Measurements from ENCODE around the gene SAG. TPM values are rescaled to one million over a fixed set of nuclear protein-coding genes. Genes with fewer than 3 reads are reported as not detected.

Gene SAG
- total RNA-seq, 2 donors from 2014 or later = 0.45 TPM; not detected in 1

DNA sequence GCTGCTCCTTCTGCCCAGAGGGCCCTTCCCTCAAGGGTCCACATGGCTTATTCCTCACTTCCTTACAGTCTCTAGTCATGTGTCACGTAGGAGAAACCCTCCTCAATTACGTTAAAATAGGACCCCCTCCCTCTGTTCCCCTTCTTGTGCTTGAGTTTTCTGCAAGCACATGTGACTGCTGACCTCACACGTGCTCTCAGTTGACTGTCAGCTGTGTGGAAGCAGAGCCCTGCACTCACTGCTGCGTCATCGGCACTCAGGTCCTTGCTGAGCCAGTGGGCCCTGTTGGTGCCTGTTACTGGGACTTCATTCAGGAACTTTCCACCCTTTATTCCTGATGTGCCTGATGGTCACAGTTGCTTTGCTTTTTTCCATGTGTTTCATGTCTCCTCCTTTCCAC lies 45.1 kb upstream of the SAG start:
- H3K27ac ChIP-seq = no peak overlapping the region
- WGBS = 97% methylated on average over 5 of the region's 5 CpGs
- H3K27me3 ChIP-seq (replicated peaks; ENCODE audit: insufficient read depth) = no peaks in the 10 kb centered on the region
- intact Hi-C loops (cut with DNase I) = no loop called here
- H3K4me1 ChIP-seq (replicated peaks) = no peaks in the 10 kb centered on the region
- H3K9me3 ChIP-seq = no peaks in the 10 kb centered on the region
- H3K4me3 ChIP-seq = no peak overlapping the region
- no peak for DNase-seq (ENCODE audit: low spot score)
- peaks cover 3 to 10% of the 10 kb centered on the region in 2 donors for H3K36me3 ChIP-seq
- TF ChIP-seq POLR2AphosphoS5 (IDR thresholded peaks at IDR 0.05) = no peak
- no peak for TF ChIP-seq POLR2A (IDR thresholded peaks at IDR 0.05)
- no peak for TF ChIP-seq CTCF (IDR thresholded peaks at IDR 0.05)

DNA sequence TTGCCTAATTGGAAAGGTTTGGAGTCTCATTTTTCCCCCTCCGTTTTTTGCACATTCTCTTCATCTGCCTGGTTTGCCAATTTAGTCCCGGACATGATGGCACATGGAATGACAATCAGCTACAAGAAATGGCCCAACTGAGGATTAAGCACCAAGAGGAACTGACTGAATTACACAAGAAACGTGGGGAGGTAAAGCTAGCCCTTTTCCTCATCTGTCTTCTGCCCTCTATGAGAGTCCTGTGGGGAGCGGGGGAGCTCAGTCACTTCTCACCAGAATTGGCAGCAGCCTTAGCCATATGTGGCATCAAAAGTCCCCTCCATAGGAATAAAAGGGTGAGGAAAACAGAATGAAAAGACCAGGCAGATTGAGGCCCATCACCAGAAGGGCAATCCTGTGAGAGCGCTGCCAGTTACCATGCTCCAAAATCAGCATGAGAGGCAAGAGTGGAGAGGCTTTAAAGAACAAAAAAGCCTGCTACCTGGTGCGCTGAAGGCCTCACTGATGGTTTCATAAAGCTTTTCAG lies 44.5 kb upstream of the SAG start:
- Histone ChIP-seq H3K9me3 (no peaks in the 10 kb centered on the region), H3K4me1 (replicated peaks) (no peaks in the 10 kb centered on the region), H3K27me3 (replicated peaks; ENCODE audit: insufficient read depth) (no peaks in the 10 kb centered on the region), H3K36me3 (peaks cover 3 to 10% of the 10 kb centered on the region in 2 donors), H3K4me3 (no peak overlapping the region), H3K27ac (no peak overlapping the region)
- TF ChIP-seq POLR2A (IDR thresholded peaks at IDR 0.05) (no peak), POLR2AphosphoS5 (IDR thresholded peaks at IDR 0.05) (no peak), CTCF (IDR thresholded peaks at IDR 0.05) (no peak)
- 94% methylated on average over 6 of the region's 6 CpGs for WGBS
- no peak for DNase-seq (ENCODE audit: low spot score)
- intact Hi-C loops (cut with DNase I) = no loop called here

DNA sequence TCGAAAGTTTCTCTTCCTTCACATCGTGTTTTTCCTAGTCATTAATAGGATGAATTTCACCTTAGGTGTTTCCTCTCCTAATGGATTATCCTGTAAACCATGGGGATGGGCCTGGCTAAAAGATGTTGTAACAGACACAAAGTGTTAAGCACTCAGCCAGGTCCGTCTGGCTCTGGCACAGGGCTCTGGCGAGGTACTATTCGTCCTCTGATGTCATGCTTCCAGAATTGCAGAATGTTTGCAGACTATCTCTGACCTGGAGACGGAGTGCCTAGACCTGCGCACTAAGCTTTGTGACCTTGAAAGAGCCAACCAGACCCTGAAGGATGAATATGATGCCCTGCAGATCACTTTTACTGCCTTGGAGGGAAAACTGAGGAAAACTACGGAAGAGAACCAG lies 42.9 kb upstream of the SAG start:
- intact Hi-C loops (cut with DNase I) = no loop called here
- no peak overlapping the region for H3K4me3 ChIP-seq
- H3K36me3 ChIP-seq = peaks cover 3 to 10% of the 10 kb centered on the region in 2 donors
- no peaks in the 10 kb centered on the region for H3K4me1 ChIP-seq (replicated peaks)
- 86% methylated on average over 8 of the region's 8 CpGs for WGBS
- no peak for DNase-seq (ENCODE audit: low spot score)
- H3K9me3 ChIP-seq = no peaks in the 10 kb centered on the region
- H3K27me3 ChIP-seq (replicated peaks; ENCODE audit: insufficient read depth) = no peaks in the 10 kb centered on the region
- no peak for TF ChIP-seq POLR2A (IDR thresholded peaks at IDR 0.05)
- no peak for TF ChIP-seq CTCF (IDR thresholded peaks at IDR 0.05)
- TF ChIP-seq POLR2AphosphoS5 (IDR thresholded peaks at IDR 0.05) = no peak
- peak overlapping the region; percentile 20 to 21 for H3K27ac ChIP-seq

- intact Hi-C loops (cut with DNase I) = no loop called here
- Histone ChIP-seq H3K4me1 (replicated peaks) (no peaks in the 10 kb centered on the region), H3K9me3 (no peaks in the 10 kb centered on the region), H3K4me3 (no peak overlapping the region), H3K36me3 (peaks cover 3 to 10% of the 10 kb centered on the region in 2 donors), H3K27ac (no peak overlapping the region), H3K27me3 (replicated peaks; ENCODE audit: insufficient read depth) (no peaks in the 10 kb centered on the region)
- no peak for DNase-seq (ENCODE audit: low spot score)
- WGBS = 94% methylated on average over 10 of the region's 10 CpGs
- TF ChIP-seq CTCF (IDR thresholded peaks at IDR 0.05) (no peak), POLR2AphosphoS5 (IDR thresholded peaks at IDR 0.05) (no peak), POLR2A (IDR thresholded peaks at IDR 0.05) (no peak)
These were observed 41.7 kb upstream of the SAG start for GRCh38 chr2:233265899-233266431.

DNA sequence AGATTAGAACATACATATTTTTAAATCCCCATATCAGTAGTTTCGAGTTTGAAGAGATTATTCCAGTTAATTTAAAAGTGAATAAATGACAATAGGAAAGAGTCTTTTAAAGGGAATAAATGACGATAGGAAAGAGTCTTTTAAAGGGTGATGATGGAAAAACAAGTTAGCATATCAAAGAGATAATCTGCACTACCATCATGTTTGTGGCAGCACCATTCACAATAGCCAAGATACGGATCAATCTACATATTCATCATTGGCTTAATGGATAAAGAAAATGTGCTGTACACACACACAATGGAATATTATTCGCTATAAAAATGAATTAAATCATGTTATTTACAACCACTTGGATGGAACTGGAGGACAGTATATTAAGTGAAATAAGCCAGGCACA lies 41.1 kb upstream of the SAG start:
- H3K9me3 ChIP-seq = no peaks in the 10 kb centered on the region
- peaks cover 3 to 10% of the 10 kb centered on the region in 2 donors for H3K36me3 ChIP-seq
- no peak for DNase-seq (ENCODE audit: low spot score)
- no peak overlapping the region for H3K27ac ChIP-seq
- peaks cover 2% of the 10 kb centered on the region for H3K4me1 ChIP-seq (replicated peaks)
- TF ChIP-seq POLR2A (IDR thresholded peaks at IDR 0.05) = no peak
- no peak for TF ChIP-seq POLR2AphosphoS5 (IDR thresholded peaks at IDR 0.05)
- no peak for TF ChIP-seq CTCF (IDR thresholded peaks at IDR 0.05)
- H3K4me3 ChIP-seq = no peak overlapping the region
- 91% methylated on average over 4 of the region's 4 CpGs for WGBS
- H3K27me3 ChIP-seq (replicated peaks; ENCODE audit: insufficient read depth) = no peaks in the 10 kb centered on the region
- intact Hi-C loops (cut with DNase I) = no loop called here
